Right ventricle myocardium superior (tissue), 1 donor: ENCODE data around the gene ASCC2. TPM values are rescaled to one million over a fixed set of nuclear protein-coding genes. Genes with fewer than 3 reads are reported as not detected.
"Not testable (repeated sequence)": the region's sequence is repeated elsewhere in the genome, so short reads cannot be mapped to it uniquely, and the experiment has no call there.

Experiments used
- ATAC-seq: fragments of 200-7000 bp; cut with Tn5 transposase; one replicate; pipeline ENCODE4 v1.9.1; 2020; ENCODE audit warnings: mild to moderate bottlenecking; ENCODE audit not compliant: poor library complexity
- DNase-seq: peaks from one replicate; pipeline ENCODE4 v3.0.0-alpha.2; 2020
- intact Hi-C: fragments of 100-400 bp; cut with DNase I; formaldehyde crosslinking; loops from one replicate; pipeline ENCODE4 v1.11.2; 2022
- total RNA-seq: library from RNA; stranded (reverse); fragmentation: NEBNext Ultra II Directional; extraction: Animal tissue kit (Norgen Biotek cat#: 25700); gene quantifications from one replicate; pipeline ENCODE4 v1.2.1, GENCODE V29; 2021
- donor health status: DM: no; HTN: yes; CAD: no; lungs with severe emphysema.

The ASCC2 gene
- total RNA-seq, 1 donor from 2014 or later: 28.5 TPM

DNA sequence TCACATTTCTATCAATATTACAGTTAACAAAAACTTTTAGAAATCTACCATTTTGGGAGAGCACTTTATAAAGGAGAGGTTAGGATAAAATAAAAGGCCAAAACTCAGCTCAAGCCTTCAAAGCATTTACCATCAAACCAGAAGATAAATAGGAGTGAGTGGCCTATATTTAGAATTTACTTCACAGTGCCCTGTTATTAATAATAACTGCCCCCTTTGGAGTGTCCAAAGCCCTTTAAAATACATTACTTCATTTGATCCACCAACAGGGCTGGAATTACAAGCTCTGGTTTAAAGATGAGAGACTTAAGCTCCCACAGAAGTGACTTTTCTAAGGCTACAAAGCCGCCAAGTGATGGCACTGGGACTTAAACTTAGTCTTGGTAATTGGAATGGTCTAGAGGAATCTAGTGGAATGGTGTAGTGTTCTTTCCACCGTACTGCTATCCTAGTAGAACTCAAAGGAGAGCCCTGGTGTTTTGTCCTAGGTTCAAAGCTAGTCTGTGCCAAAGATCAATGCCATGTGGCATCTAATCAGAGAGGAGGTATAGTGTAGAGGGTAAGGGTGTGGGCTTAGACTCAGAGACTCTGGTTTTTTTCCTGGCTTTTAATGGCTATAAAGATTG lies 23.7 kb upstream of the ASCC2 start:
- intact Hi-C loops: no loop called here
- DNase-seq (no peak), ATAC-seq (peak; percentile 72)

GRCh38 chr22:29860006-29860766 lies 22.1 kb upstream of the ASCC2 start:
- intact Hi-C loops: no loop called here
- no peak for ATAC-seq
- DNase-seq: no peak

DNA sequence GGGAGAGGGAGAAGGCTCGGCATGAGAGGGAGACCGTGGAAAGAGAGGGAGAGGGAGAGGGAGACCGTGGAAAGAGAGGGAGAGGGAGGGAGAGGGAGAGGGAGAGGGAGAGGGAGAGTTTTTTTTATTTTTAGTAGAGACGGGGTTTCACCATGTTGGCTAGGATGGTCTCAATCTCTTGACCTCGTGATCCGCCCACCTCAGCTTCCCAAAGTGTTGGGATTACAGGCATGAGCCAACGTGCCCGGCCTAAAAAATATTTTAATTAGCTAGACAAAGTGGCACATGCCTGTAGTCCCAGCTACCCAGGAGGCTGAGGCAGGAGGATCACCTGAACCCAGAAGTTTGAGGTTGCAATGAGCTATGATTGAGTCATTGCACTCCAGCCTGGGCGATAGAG lies 21.0 kb upstream of the ASCC2 start:
- DNase-seq, intact Hi-C loops, ATAC-seq: not testable (repeated sequence)

- DNase-seq: no peak
- no peak for ATAC-seq
- intact Hi-C loops: no loop called here
Observed at GRCh38 chr22:29856496-29856895, 18.4 kb upstream of the ASCC2 start.

DNA sequence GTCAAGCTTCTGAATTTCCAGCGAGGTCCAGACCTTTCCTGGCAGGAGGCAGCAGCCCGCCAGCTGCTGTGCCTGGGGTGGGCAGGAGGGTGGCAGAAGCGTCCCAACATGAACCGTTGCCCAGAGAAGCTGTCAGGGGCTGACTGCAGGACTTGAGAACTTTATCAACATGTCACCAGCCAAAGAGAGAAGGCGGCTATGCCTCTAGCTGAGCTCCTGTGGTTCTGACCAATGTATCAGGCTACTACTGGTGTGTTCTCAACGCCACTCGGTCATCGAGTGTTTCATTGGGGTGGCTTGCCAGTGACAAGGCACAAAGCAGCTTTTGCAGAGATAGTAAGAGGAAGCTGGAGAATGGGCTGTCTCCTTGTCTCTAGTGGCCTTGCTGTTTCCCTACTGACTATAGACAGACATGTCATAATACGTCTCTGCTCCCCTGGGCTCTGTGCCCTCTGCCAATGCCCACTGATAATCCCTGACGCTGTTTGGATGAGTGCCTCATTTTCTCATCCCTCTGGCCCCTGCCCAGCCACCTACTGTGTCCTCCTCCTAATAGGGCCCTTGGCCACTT lies 17.6 kb upstream of the ASCC2 start:
- peak; percentile 95 for ATAC-seq
- intact Hi-C loops: no loop called here
- DNase-seq: peak; percentile 81

DNA sequence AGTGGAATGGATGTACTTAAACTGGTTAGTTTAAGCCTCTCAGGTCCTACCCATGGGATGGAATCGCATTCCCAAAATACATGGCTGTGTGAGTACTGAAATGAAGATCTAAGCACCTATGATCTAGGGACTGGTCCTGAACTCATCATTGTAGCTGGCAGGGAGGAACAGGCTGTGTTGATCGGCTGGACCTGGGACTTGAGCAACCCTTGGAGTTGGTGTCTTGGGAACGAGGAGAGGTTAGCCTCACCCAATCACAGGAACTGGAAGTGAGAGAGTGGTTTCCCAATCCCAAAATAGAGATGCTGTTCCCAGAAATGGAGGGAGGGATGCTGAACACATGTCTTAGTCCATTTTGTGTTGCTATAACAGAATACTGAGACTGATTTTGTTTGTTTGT lies 16.4 kb upstream of the ASCC2 start:
- ATAC-seq (no peak), DNase-seq (no peak)
- intact Hi-C loops: no loop called here

GRCh38 chr22:29848111-29848510 lies 10.0 kb upstream of the ASCC2 start:
- DNase-seq (no peak), ATAC-seq (peak; percentile 65)
- intact Hi-C loops: no loop called here

DNA sequence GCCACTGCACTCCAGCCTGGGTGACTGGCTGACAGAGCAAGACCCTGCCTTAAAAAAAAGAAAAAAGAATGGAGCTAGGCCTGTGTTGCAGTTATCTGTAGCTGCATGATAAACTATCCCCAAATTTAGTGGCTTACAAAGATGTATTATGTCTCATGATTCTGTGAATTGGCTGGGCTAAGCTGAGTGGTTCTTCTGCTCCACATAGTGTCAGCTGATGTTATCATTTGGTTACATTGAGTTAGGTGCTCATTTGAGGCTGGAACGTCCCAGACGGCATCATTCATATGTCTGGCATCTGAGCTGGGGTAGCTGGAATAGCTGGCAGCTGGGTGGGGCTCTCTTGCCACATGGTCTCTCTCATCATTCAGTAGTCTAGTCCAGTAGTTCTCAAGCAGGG lies 8.2 kb upstream of the ASCC2 start:
- intact Hi-C loops: no loop called here
- no peak for DNase-seq
- ATAC-seq: no peak

DNA sequence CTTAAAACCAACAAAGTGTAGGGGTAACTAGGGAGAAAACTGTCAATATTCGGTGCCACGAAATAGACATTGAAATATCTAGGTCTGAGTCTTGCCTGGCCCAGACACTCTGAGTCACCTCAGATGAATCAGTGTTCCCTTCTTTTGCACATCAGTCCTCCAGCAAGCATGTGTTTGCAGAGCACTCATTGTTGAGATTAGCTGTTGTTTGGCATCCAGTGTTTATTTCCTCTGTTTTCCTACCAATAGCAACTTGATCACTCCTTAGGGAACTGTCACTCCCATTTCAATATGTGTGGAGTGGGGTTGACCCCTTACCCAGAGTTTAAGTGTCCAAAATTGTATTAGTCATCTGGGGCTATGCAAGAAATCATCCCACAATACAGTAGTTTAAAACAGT lies 4.7 kb upstream of the ASCC2 start:
- ATAC-seq (no peak), DNase-seq (no peak)
- intact Hi-C loops: no loop called here

DNA sequence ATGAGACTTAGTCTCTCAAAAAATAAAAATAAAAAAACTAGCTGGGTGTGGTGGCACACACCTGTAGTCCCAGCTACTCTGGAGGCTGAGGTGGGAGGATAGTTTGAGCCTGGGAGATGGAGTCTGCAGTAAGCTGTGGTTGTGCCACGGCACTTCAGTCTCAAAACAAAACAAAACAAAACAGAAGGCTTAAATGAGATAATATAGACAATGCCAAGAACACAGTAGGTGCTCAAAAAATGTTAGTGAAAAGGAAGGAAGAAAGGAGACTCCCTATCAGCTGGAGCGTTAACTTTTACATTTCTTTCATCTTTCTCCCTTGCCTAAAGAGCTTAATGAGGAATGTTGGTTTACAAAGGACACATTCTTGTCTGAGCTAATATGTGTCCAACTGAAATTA lies 4.1 kb upstream of the ASCC2 start:
- DNase-seq (no peak), ATAC-seq (no peak)
- intact Hi-C loops: no loop called here

- DNase-seq (no peak), ATAC-seq (no peak)
- intact Hi-C loops: no loop called here
Observed at GRCh38 chr22:29840498-29840897, 2.4 kb upstream of the ASCC2 start.

GRCh38 chr22:29839039-29839438 lies 965 bp upstream of the ASCC2 start:
- DNase-seq (no peak), ATAC-seq (no peak)
- intact Hi-C loops: loop anchor here (10.0 kb wide), 1 partner anchor 74 kb away; the partner anchor contains the start of genes UQCR10 and ZMAT5

GRCh38 chr22:29838599-29838956 lies 504 bp upstream of the ASCC2 start:
- DNase-seq (no peak), ATAC-seq (no peak)
- intact Hi-C loops: loop anchor here (10.0 kb wide), 1 partner anchor 74 kb away; the partner anchor contains the start of genes UQCR10 and ZMAT5

- not testable (repeated sequence) for DNase-seq, ATAC-seq
- intact Hi-C loops: loop anchor here (10.0 kb wide), 1 partner anchor 72 kb away; the partner anchor contains the start of genes UQCR10 and ZMAT5
Observed at GRCh38 chr22:29836791-29837370, 1.2 kb downstream of the ASCC2 start.

GRCh38 chr22:29834046-29834445 lies 4.0 kb downstream of the ASCC2 start:
- ATAC-seq: no peak
- intact Hi-C loops: loop anchor here (10.0 kb wide), 1 partner anchor 69 kb away; the partner anchor contains the start of genes UQCR10 and ZMAT5
- DNase-seq: no peak

DNA sequence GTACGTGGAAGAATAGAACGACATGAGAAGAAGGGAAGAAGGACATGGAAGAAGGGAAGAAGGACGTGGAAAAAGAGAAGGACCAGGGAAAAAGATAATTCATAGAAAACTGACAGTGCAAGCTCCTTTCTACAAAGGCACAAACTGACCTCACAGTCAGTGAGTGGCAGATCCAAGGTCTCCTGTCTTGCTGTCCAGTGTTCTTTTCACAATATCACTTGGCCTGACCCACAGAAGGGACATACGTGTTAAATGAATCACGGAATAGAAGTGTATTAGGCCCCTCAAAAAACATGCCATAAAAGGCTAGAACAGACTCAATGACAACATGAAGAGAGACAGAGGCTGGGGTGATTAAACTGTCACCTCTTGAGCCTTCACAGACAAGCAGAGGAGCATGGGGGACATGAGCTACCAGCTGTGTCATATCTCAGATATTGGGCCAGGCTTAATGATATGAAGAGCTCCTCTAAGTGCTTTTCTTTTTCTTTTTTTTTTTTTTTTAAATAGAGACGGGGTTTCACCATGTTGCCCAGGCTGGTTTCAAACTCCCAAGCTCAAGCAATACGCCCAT lies 4.6 kb downstream of the ASCC2 start:
- intact Hi-C loops: loop anchor here (10.0 kb wide), 1 partner anchor 69 kb away; the partner anchor contains the start of genes UQCR10 and ZMAT5
- DNase-seq (no peak), ATAC-seq (no peak)

GRCh38 chr22:29831958-29832357 lies 6.1 kb downstream of the ASCC2 start:
- intact Hi-C loops: loop anchor here (10.0 kb wide), 1 partner anchor 67 kb away; the partner anchor contains the start of genes UQCR10 and ZMAT5
- DNase-seq (peak; percentile 47), ATAC-seq (no peak)

GRCh38 chr22:29831186-29831921 lies 6.7 kb downstream of the ASCC2 start:
- DNase-seq (no peak), ATAC-seq (peak; percentile 39)
- intact Hi-C loops: loop anchor here (10.0 kb wide), 1 partner anchor 67 kb away; the partner anchor contains the start of genes UQCR10 and ZMAT5
